IMR-90 (cell line): Measurements from ENCODE around the gene ESF1. TPM values are rescaled to one million over a fixed set of nuclear protein-coding genes. Genes with fewer than 3 reads are reported as not detected.

Experiments used
- ATAC-seq: fragments of 200-7000 bp; cut with Tn5 transposase; 2 replicates; pipeline ENCODE4 v1.9.1; 2020; ENCODE audit warnings: low read depth, mild to moderate bottlenecking, moderate library complexity
- BruUV-seq: library from RNA; stranded (reverse); fragments of 400-500 nt; replicated peaks from 2 replicates; lab custom pipeline; 2021; lab: Mats Ljungman, UMichigan
- CTCF ChIA-PET: fragments of 300-600 bp; formaldehyde crosslinking; extraction: SDS; loops from one replicate; lab custom pipeline; 2021; ENCODE audit warnings: antibody characterized with exemption; lab: Yijun Ruan, JAX
- POLR2A ChIA-PET: fragments of 300-600 bp; sonication (Branson Sonifier 250); formaldehyde crosslinking; loops from one replicate; lab custom pipeline; 2022; ENCODE audit warnings: antibody characterized with exemption; ENCODE audit not compliant: unreplicated experiment; lab: Charles Lee
- DNase-seq: peaks from one replicate; pipeline ENCODE4 v3.0.0; 2013
- H2AFZ ChIP-seq: replicated peaks from 2 replicates; pipeline ENCODE3; 2013; ENCODE audit warnings: low read length, mild to moderate bottlenecking; ENCODE audit not compliant: poor library complexity
- H2AK5ac ChIP-seq: 2 replicates; pipeline ENCODE4 v1.6.1; 2013; ENCODE audit warnings: low read depth, low read length, inconsistent platforms
- H2AK9ac ChIP-seq: replicated peaks from 2 replicates; pipeline ENCODE3; 2013; ENCODE audit warnings: mild to moderate bottlenecking, low read depth, low read length, moderate library complexity; ENCODE audit not compliant: poor library complexity
- H2BK120ac ChIP-seq: 2 replicates; pipeline ENCODE4 v1.6.1; 2013; ENCODE audit warnings: low read depth, low read length, inconsistent platforms
- H2BK15ac ChIP-seq: 3 replicates; pipeline ENCODE4 v1.6.1; 2013; ENCODE audit warnings: low read depth, low read length, inconsistent platforms
- H2BK20ac ChIP-seq: 2 replicates; pipeline ENCODE4 v1.6.1; 2013; ENCODE audit warnings: low read depth, mild to moderate bottlenecking, inconsistent platforms, low read length, moderate library complexity
- H2BK5ac ChIP-seq: 2 replicates; pipeline ENCODE4 v1.6.1; 2013; ENCODE audit warnings: mild to moderate bottlenecking, low read depth, low read length, inconsistent platforms; ENCODE audit not compliant: poor library complexity, severe bottlenecking
- H3K14ac ChIP-seq: replicated peaks from 2 replicates; pipeline ENCODE4 v1.6.1; 2013; ENCODE audit warnings: low read depth, low read length, inconsistent platforms
- H3K18ac ChIP-seq: 2 replicates; pipeline ENCODE4 v1.6.1; 2013; ENCODE audit warnings: low read depth, low read length, control low read depth
- H3K23ac ChIP-seq: 2 replicates; pipeline ENCODE4 v1.6.1; 2013; ENCODE audit warnings: low read depth, low read length, inconsistent platforms
- H3K27ac ChIP-seq: 2 replicates; pipeline ENCODE4 v1.5.1; 2013; ENCODE audit warnings: mild to moderate bottlenecking, control low read depth, low read length; ENCODE audit not compliant: insufficient read depth
- H3K27me3 ChIP-seq: 2 replicates; pipeline ENCODE4 v1.6.1; 2013; ENCODE audit warnings: low read length; ENCODE audit not compliant: control insufficient read depth, insufficient read depth
- H3K36me3 ChIP-seq: 2 replicates; pipeline ENCODE4 v1.6.1; 2013; ENCODE audit warnings: low read length, mixed read lengths; ENCODE audit not compliant: control insufficient read depth, insufficient read depth
- H3K4ac ChIP-seq: 2 replicates; pipeline ENCODE4 v1.6.1; 2013; ENCODE audit warnings: low read depth, low read length, inconsistent platforms
- H3K4me1 ChIP-seq: 2 replicates; pipeline ENCODE4 v1.6.1; 2013; ENCODE audit warnings: low read length, mixed read lengths; ENCODE audit not compliant: control insufficient read depth, insufficient read depth
- H3K4me2 ChIP-seq: 2 replicates; pipeline ENCODE4 v1.6.1; 2013; ENCODE audit warnings: low read depth, mild to moderate bottlenecking, control low read depth, low read length, moderate library complexity
- H3K4me3 ChIP-seq: 2 replicates; pipeline ENCODE4 v1.5.1; 2013; ENCODE audit warnings: low read depth, mild to moderate bottlenecking, control low read depth, low read length, moderate library complexity; ENCODE audit not compliant: insufficient read depth
- H3K56ac ChIP-seq: 2 replicates; pipeline ENCODE4 v1.6.1; 2013; ENCODE audit warnings: low read length, inconsistent platforms; ENCODE audit not compliant: insufficient read depth; ENCODE audit errors: extremely low read depth
- H3K79me1 ChIP-seq, 2 experiments: 2 replicates each; pipeline ENCODE4 v1.6.1; 2013; ENCODE audit warnings: low read length in 2 of 2, inconsistent platforms in 1 of 2, low read depth in 1 of 2
- H3K9ac ChIP-seq: 2 replicates; pipeline ENCODE4 v1.6.1; 2013; ENCODE audit warnings: low read depth, low read length, control low read depth
- H3K9me1 ChIP-seq: 2 replicates; pipeline ENCODE4 v1.6.1; 2013; ENCODE audit warnings: low read length, inconsistent platforms; ENCODE audit not compliant: insufficient read depth
- H3K9me3 ChIP-seq: 2 replicates; pipeline ENCODE4 v1.6.1; 2013; ENCODE audit warnings: low read length; ENCODE audit not compliant: control insufficient read depth, insufficient read depth
- H4K20me1 ChIP-seq: 2 replicates; pipeline ENCODE4 v1.6.1; 2013; ENCODE audit warnings: low read length, inconsistent platforms; ENCODE audit not compliant: insufficient read depth
- H4K5ac ChIP-seq: 2 replicates; pipeline ENCODE4 v1.6.1; 2013; ENCODE audit warnings: mild to moderate bottlenecking, low read depth, low read length, control low read depth
- H4K8ac ChIP-seq, 2 experiments: 2 replicates each; pipeline ENCODE4 v1.6.1; 2013; ENCODE audit warnings: low read depth in 2 of 2, low read length in 2 of 2, control low read depth in 1 of 2, inconsistent platforms in 1 of 2
- H4K91ac ChIP-seq: 2 replicates; pipeline ENCODE4 v1.6.1; 2013; ENCODE audit warnings: low read depth, low read length, inconsistent platforms; ENCODE audit not compliant: insufficient read depth
- BHLHE40 ChIP-seq: fragments of 150-350 bp; IDR thresholded peaks from 2 replicates; pipeline ENCODE4 v1.6.1; 2016; ENCODE audit warnings: mild to moderate bottlenecking, low read depth, low read length
- CEBPB ChIP-seq: IDR thresholded peaks from 2 replicates; pipeline ENCODE4 v1.6.1; 2012; ENCODE audit warnings: low read depth, low read length, improper control_type of control experiment
- CHD1 ChIP-seq: IDR thresholded peaks from 2 replicates; pipeline ENCODE4 v1.6.1; 2012; ENCODE audit warnings: low read depth, low read length, improper control_type of control experiment
- CTCF ChIP-seq: conservative IDR thresholded peaks from 2 replicates; pipeline ENCODE4 v1.5.1; 2012; ENCODE audit warnings: mild to moderate bottlenecking, low read depth, low read length, improper control_type of control experiment
- FOS ChIP-seq: fragments of 150-350 bp; IDR thresholded peaks from 2 replicates; pipeline ENCODE4 v1.6.1; 2016; ENCODE audit warnings: low read depth, low read length
- MAFK ChIP-seq: IDR thresholded peaks from 2 replicates; pipeline ENCODE4 v1.6.1; 2012; ENCODE audit warnings: low read depth, low read length, improper control_type of control experiment
- MAZ ChIP-seq: IDR thresholded peaks from 2 replicates; pipeline ENCODE4 v1.6.1; 2012; ENCODE audit warnings: low read depth, mild to moderate bottlenecking, low read length, improper control_type of control experiment, moderate library complexity, borderline replicate concordance
- MXI1 ChIP-seq: IDR thresholded peaks from 2 replicates; pipeline ENCODE4 v1.6.1; 2012; ENCODE audit warnings: low read depth, mild to moderate bottlenecking, low read length, moderate library complexity, borderline replicate concordance
- NFE2L2 ChIP-seq: fragments of 150-350 bp; IDR thresholded peaks from 2 replicates; pipeline ENCODE4 v1.6.1; 2016; ENCODE audit warnings: low read depth, mild to moderate bottlenecking, low read length
- POLR2A ChIP-seq: IDR thresholded peaks from 2 replicates; pipeline ENCODE4 v1.6.1; 2012; ENCODE audit warnings: mild to moderate bottlenecking, low read depth, low read length
- RAD21 ChIP-seq: IDR thresholded peaks from 2 replicates; pipeline ENCODE4 v1.6.1; 2012; ENCODE audit warnings: low read length, improper control_type of control experiment
- RCOR1 ChIP-seq: IDR thresholded peaks from 2 replicates; pipeline ENCODE4 v1.6.1; 2012; ENCODE audit warnings: mild to moderate bottlenecking, low read length, improper control_type of control experiment; ENCODE audit not compliant: insufficient replicate concordance
- RFX5 ChIP-seq: IDR thresholded peaks from 2 replicates; pipeline ENCODE4 v1.8.0; 2012; ENCODE audit warnings: low read depth, mild to moderate bottlenecking, low read length, moderate library complexity
- SMC3 ChIP-seq: fragments of 150-350 bp; IDR thresholded peaks from 2 replicates; pipeline ENCODE4 v1.6.1; 2016; ENCODE audit warnings: low read depth, mild to moderate bottlenecking, antibody characterized with exemption, low read length, moderate library complexity
- WGBS, 2 experiments: methylation state at CpG; one replicate each; pipeline versions ENCODE4 v1.1.5 to v1.1.7; 2013; ENCODE audit warnings: missing lambda C conversion rate in 2 of 2; ENCODE audit not compliant: insufficient read length in 1 of 2; ENCODE audit errors: extremely low coverage in 2 of 2; 5-methylcytosine and 5-hydroxymethylcytosine counted together
- dilution Hi-C: fragments of 300-500 bp; cut with HindIII; formaldehyde crosslinking; loops from one replicate; pipeline ENCODE4 v1.14.3; 2018; ENCODE audit warnings: low sequenced_read_pairs; ENCODE audit not compliant: unreplicated experiment
- in situ Hi-C: fragments of 300-500 bp; cut with MboI; formaldehyde crosslinking; loops from 3 replicates; pipeline ENCODE4 v1.14.3; 2019; ENCODE audit warnings: low sequenced_read_pairs, inconsistent platforms, mixed read lengths
- intact Hi-C: fragments of 100-400 bp; cut with micrococcal nuclease; formaldehyde crosslinking; loops from 2 replicates; pipeline ENCODE4 v1.10.0; 2022
- polyA plus RNA-seq, 3 experiments: library from polyadenylated mRNA; depleted of rRNA; stranded (reverse); fragments of >200 nt; gene quantifications; 2 replicates each; pipeline ENCODE4 v1.2.3, GENCODE V29; 2012; ENCODE audit warnings: low replicate concordance in 1 of 3
- total RNA-seq: library from RNA; depleted of rRNA; stranded (reverse); fragments of >200 nt; gene quantifications from 2 replicates; pipeline ENCODE4 v1.2.3, GENCODE V29; 2012
- TF ChIP-seq, protein P1 (sequence below): fragments of 150-350 bp; IDR thresholded peaks from 2 replicates; pipeline ENCODE4 v1.6.1; 2016; ENCODE audit warnings: low read depth, mild to moderate bottlenecking, low read length, moderate library complexity, borderline replicate concordance
- TF ChIP-seq, protein P2 (sequence below): fragments of 150-350 bp; IDR thresholded peaks from 2 replicates; pipeline ENCODE4 v1.6.1; 2017; ENCODE audit warnings: mild to moderate bottlenecking, antibody characterized with exemption, low read length, low read depth

The ESF1 gene
- total and polyA plus RNA-seq, 2 of the 4 experiments (the other 2 are of a cell fraction): 2.6 to 2.7 TPM

- no TSS peak for BruUV-seq
- Histone ChIP-seq H3K4me1 (no peaks in the 10 kb centered on the region), H3K4me3 (no peak overlapping the region), H4K20me1 (no peaks in the 10 kb centered on the region), H2AK9ac (no peak overlapping the region), H3K18ac (no peak overlapping the region), H3K9me1 (no peaks in the 10 kb centered on the region; the same call in 1 of the 2 replicates), H3K4me2 (no peak overlapping the region), H4K91ac (no peak overlapping the region), H3K27me3 (no peaks in the 10 kb centered on the region), H2AK5ac (no peak overlapping the region), H3K9ac (no peak overlapping the region), H4K8ac (no peak overlapping the region), H2BK20ac (no peak overlapping the region), H2AFZ (no peak overlapping the region), H3K4ac (no peak overlapping the region), H3K79me1 (0 out of 4 replicates have a peak, but pooled peaks cover 0 to 4% of the 10 kb centered on the region in 2 experiments), H2BK15ac (no peak overlapping the region), H3K27ac (no peak overlapping the region), H3K9me3 (no peaks in the 10 kb centered on the region), H3K23ac (no peak overlapping the region), H2BK5ac (no peak overlapping the region), H4K5ac (no peak overlapping the region), H3K56ac (no peak overlapping the region), H3K36me3 (peaks cover 9% of the 10 kb centered on the region), H3K14ac (no peak overlapping the region), H2BK120ac (no peak overlapping the region)
- no peak for TF ChIP-seq MAFK
- TF ChIP-seq RFX5: no peak
- TF ChIP-seq, protein P1, sequence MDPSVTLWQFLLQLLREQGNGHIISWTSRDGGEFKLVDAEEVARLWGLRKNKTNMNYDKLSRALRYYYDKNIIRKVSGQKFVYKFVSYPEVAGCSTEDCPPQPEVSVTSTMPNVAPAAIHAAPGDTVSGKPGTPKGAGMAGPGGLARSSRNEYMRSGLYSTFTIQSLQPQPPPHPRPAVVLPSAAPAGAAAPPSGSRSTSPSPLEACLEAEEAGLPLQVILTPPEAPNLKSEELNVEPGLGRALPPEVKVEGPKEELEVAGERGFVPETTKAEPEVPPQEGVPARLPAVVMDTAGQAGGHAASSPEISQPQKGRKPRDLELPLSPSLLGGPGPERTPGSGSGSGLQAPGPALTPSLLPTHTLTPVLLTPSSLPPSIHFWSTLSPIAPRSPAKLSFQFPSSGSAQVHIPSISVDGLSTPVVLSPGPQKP: no peak
- TF ChIP-seq CHD1: no peak
- no peak for TF ChIP-seq CTCF
- TF ChIP-seq NFE2L2: no peak
- no peak for TF ChIP-seq MAZ
- TF ChIP-seq, protein P2, sequence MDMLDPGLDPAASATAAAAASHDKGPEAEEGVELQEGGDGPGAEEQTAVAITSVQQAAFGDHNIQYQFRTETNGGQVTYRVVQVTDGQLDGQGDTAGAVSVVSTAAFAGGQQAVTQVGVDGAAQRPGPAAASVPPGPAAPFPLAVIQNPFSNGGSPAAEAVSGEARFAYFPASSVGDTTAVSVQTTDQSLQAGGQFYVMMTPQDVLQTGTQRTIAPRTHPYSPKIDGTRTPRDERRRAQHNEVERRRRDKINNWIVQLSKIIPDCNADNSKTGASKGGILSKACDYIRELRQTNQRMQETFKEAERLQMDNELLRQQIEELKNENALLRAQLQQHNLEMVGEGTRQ: no peak
- TF ChIP-seq RAD21: no peak
- TF ChIP-seq MXI1: no peak
- no peak for TF ChIP-seq BHLHE40
- no peak for TF ChIP-seq CEBPB
- TF ChIP-seq SMC3: no peak
- no peak for TF ChIP-seq POLR2A
- no peak for TF ChIP-seq FOS
- no peak for TF ChIP-seq RCOR1
- ChIA-PET POLR2A (no interaction called here), CTCF (no interaction called here)
- no peak for DNase-seq
- ATAC-seq: peak; percentile 27
- intact Hi-C loops: no loop called here
- in situ Hi-C loops: no loop called here
- dilution Hi-C loops: no loop called here
- no CpG with 5 or more reads among the region's 1 CpG for WGBS, 2 experiments
These were observed 61.7 kb downstream of the ESF1 start for GRCh38 chr20:13723011-13723410.
